GM19351 (cell line): ENCODE results near the gene WDR62.
"Not testable (repeated sequence)": the region's sequence is repeated elsewhere in the genome, so short reads cannot be mapped to it uniquely, and the experiment has no call there.

Source experiments
- ATAC-seq: cut with Tn5 transposase; IDR thresholded peaks from one replicate; pipeline ENCODE4 v1.9.1; 2021; ENCODE audit warnings: mild to moderate bottlenecking, moderate library complexity; ENCODE audit not compliant: unreplicated experiment

The WDR62 gene

GRCh38 chr19:36032251-36033104, 22.2 kb upstream of the WDR62 start, which contains the start of gene CLIP3:
TSS of gene CLIP3 (minus strand) at chr19:36032873. CDS start at chr19:36032357, 516 bp downstream.
- ATAC-seq, result no peak

- no peak for ATAC-seq
These were observed 14.2 kb upstream of the WDR62 start for GRCh38 chr19:36040495-36040894.

- not testable (repeated sequence) for ATAC-seq
These were observed 13.6 kb upstream of the WDR62 start for GRCh38 chr19:36041092-36041491.

GRCh38 chr19:36041831-36042230, 12.9 kb upstream of the WDR62 start:
- ATAC-seq, result no peak

GRCh38 chr19:36043952-36044351, 10.7 kb upstream of the WDR62 start:
- ATAC-seq, result no peak

- ATAC-seq, result no peak
These were observed 8.2 kb upstream of the WDR62 start for GRCh38 chr19:36046443-36047050.

- no peak for ATAC-seq
These were observed 6.9 kb upstream of the WDR62 start for GRCh38 chr19:36047835-36048234.

GRCh38 chr19:36049080-36049698, 5.5 kb upstream of the WDR62 start:
- no peak for ATAC-seq

- ATAC-seq, result no peak
These were observed 3.5 kb upstream of the WDR62 start for GRCh38 chr19:36051236-36051635.

- no peak for ATAC-seq
These were observed 3.1 kb upstream of the WDR62 start for GRCh38 chr19:36051637-36052036.

GRCh38 chr19:36054119-36054732, 471 bp upstream of the WDR62 start, which contains the start of gene THAP8:
TSS of gene THAP8 (minus strand) at chr19:36054285. CDS start at chr19:36054217, 68 bp downstream.
- ATAC-seq, result peak; percentile 76

- no peak for ATAC-seq
These were observed 3.9 kb downstream of the WDR62 start for GRCh38 chr19:36058481-36059179.

- no peak for ATAC-seq
These were observed 4.6 kb downstream of the WDR62 start for GRCh38 chr19:36059180-36059910.

- ATAC-seq, result no peak
These were observed 5.7 kb downstream of the WDR62 start for GRCh38 chr19:36060430-36060829.

- ATAC-seq, result no peak
These were observed 6.7 kb downstream of the WDR62 start for GRCh38 chr19:36061367-36061766.

- no peak for ATAC-seq
These were observed 10.1 kb downstream of the WDR62 start for GRCh38 chr19:36064826-36065225.

GRCh38 chr19:36067681-36068080, 13.0 kb downstream of the WDR62 start:
- ATAC-seq, result no peak

- not testable (repeated sequence) for ATAC-seq
These were observed 14.3 kb downstream of the WDR62 start for GRCh38 chr19:36068810-36069499.

- ATAC-seq, result no peak
These were observed 17.4 kb downstream of the WDR62 start for GRCh38 chr19:36072081-36072480.
